HepG2 (cell line): ENCODE data around the gene PNPLA3. TPM values are rescaled to one million over a fixed set of nuclear protein-coding genes. Genes with fewer than 3 reads are reported as not detected.

Experiments used
- ATAC-seq: fragments of 200-7000 bp; cut with Tn5 transposase; 3 replicates; pipeline ENCODE4 v1.9.1; 2020; ENCODE audit warnings: mild to moderate bottlenecking, moderate library complexity
- BruUV-seq: library from RNA; stranded (reverse); fragments of 400-500 nt; replicated peaks from 2 replicates; lab custom pipeline; 2021; lab: Mats Ljungman, UMichigan
- CTCF ChIA-PET: fragments of 300-600 bp; formaldehyde crosslinking; extraction: SDS; loops from one replicate; lab custom pipeline; 2021; ENCODE audit warnings: low total read pairs, inconsistent platforms, low intra/inter-chr PET ratio; lab: Yijun Ruan, JAX
- POLR2A ChIA-PET: fragments of 350-600 bp; sonication (Branson Sonifier 250); formaldehyde crosslinking; loops from one replicate; lab custom pipeline; 2020; ENCODE audit warnings: antibody characterized with exemption, inconsistent platforms; lab: Yijun Ruan, JAX
- DNase-seq: peaks from one replicate; pipeline ENCODE4 v3.0.0-alpha.2; 2015; ENCODE audit warnings: low spot score
- FAIRE-seq: peaks from 3 replicates; lab custom pipeline; 2011; peaks lifted over from hg19 to GRCh38; lab: Jason Lieb, UNC
- H2AFZ ChIP-seq: one replicate; pipeline ENCODE4 v1.6.1; 2011; ENCODE audit warnings: low read length, inconsistent platforms
- H3K27ac ChIP-seq: fragments of 300-600 bp; 3 replicates; pipeline ENCODE4 v1.8.0; 2011; ENCODE audit warnings: mixed run types, mild to moderate bottlenecking, mixed read lengths, low read length, inconsistent platforms; ENCODE audit not compliant: insufficient read depth; ENCODE audit errors: extremely low read length
- H3K27me3 ChIP-seq, 2 experiments: fragments of 200-600 bp in 1 of 2; 2 replicates in 1 of 2; 3 replicates in 1 of 2; pipeline versions ENCODE4 v1.6.0 to v1.8.0; 2011; ENCODE audit warnings: low read length in 2 of 2, mild to moderate bottlenecking in 2 of 2, moderate library complexity in 2 of 2, inconsistent platforms in 1 of 2; ENCODE audit not compliant: insufficient read depth in 2 of 2, control insufficient read depth in 1 of 2
- H3K36me3 ChIP-seq, 2 experiments: fragments of 200-600 bp in 1 of 2; replicated peaks in 1 of 2; 2 replicates in 1 of 2; 3 replicates in 1 of 2; pipeline versions ENCODE4 v1.5.1 to v1.8.0; 2011; ENCODE audit warnings: low read length in 2 of 2, inconsistent platforms in 1 of 2; ENCODE audit not compliant: insufficient read depth in 2 of 2, control insufficient read depth in 1 of 2
- H3K4me1 ChIP-seq: 2 replicates; pipeline ENCODE4 v1.5.1; 2012; ENCODE audit warnings: low read length, inconsistent platforms; ENCODE audit not compliant: insufficient read depth
- H3K4me2 ChIP-seq: 2 replicates; pipeline ENCODE4 v1.6.0; 2011; ENCODE audit warnings: low read depth, low read length, inconsistent platforms
- H3K4me3 ChIP-seq, 3 experiments: fragments of 200-600 bp in 1 of 3; sonication (generic), shearing (Covaris generic) in 1 of 3; replicated peaks in 1 of 3; 2 replicates each; pipeline ENCODE4 v1.5.1; 2011 to 2016; ENCODE audit warnings: low read length in 3 of 3, inconsistent platforms in 2 of 3, low read depth in 2 of 3, mild to moderate bottlenecking in 2 of 3, control low read depth in 1 of 3, mixed read lengths in 1 of 3; ENCODE audit not compliant: insufficient read depth in 1 of 3
- H3K79me2 ChIP-seq: one replicate; pipeline ENCODE4 v1.6.1; 2011; ENCODE audit warnings: low read length, inconsistent platforms; ENCODE audit not compliant: insufficient read depth
- H3K9ac ChIP-seq: 2 replicates; pipeline ENCODE4 v1.6.0; 2011; ENCODE audit warnings: mild to moderate bottlenecking, low read depth, low read length, inconsistent platforms; ENCODE audit not compliant: insufficient read depth
- H3K9me3 ChIP-seq: 2 replicates; pipeline ENCODE4 v1.5.1; 2012; ENCODE audit warnings: mild to moderate bottlenecking, low read length
- H4K20me1 ChIP-seq: 2 replicates; pipeline ENCODE4 v1.6.0; 2011; ENCODE audit warnings: inconsistent platforms, mild to moderate bottlenecking, low read length, moderate library complexity; ENCODE audit not compliant: insufficient read depth
- CSRNP2 ChIP-seq: sonication (generic); formaldehyde crosslinking; conservative IDR thresholded peaks from 2 replicates; pipeline ENCODE4 v1.8.0; 2022; ENCODE audit warnings: low read depth, missing genetic modification reagents
- ETV5 ChIP-seq: IDR thresholded peaks from 2 replicates; pipeline ENCODE4 v1.6.1; 2018; ENCODE audit warnings: missing biosample characterization, missing genetic modification reagents, inconsistent platforms, borderline replicate concordance
- ZNF253 ChIP-seq: sonication (generic); formaldehyde crosslinking; IDR thresholded peaks from 2 replicates; pipeline ENCODE4 v1.8.0; 2022; ENCODE audit warnings: mild to moderate bottlenecking, missing genetic modification reagents, borderline replicate concordance
- ZNF34 ChIP-seq: sonication (generic); formaldehyde crosslinking; IDR thresholded peaks from 2 replicates; pipeline ENCODE4 v1.4.0; 2020; ENCODE audit warnings: mild to moderate bottlenecking, missing genetic modification reagents, borderline replicate concordance
- ZNF451 ChIP-seq: sonication (generic); formaldehyde crosslinking; IDR thresholded peaks from 2 replicates; pipeline ENCODE4 v1.5.0; 2020; ENCODE audit warnings: mild to moderate bottlenecking, missing genetic modification reagents
- ZNF569 ChIP-seq: sonication (generic); formaldehyde crosslinking; IDR thresholded peaks from 2 replicates; pipeline ENCODE4 v1.5.0; 2020; ENCODE audit warnings: mild to moderate bottlenecking, missing genetic modification reagents, moderate library complexity, borderline replicate concordance
- ZNF768 ChIP-seq: sonication (generic); formaldehyde crosslinking; IDR thresholded peaks from 2 replicates; pipeline ENCODE4 v1.4.0; 2020; ENCODE audit warnings: missing genetic modification reagents
- ZSCAN9 ChIP-seq: IDR thresholded peaks from 2 replicates; pipeline ENCODE4 v1.6.1; 2016; ENCODE audit warnings: borderline replicate concordance
- whole genome bisulfite sequencing: methylation state at CpG from one replicate; pipeline ENCODE4 v1.1.6; 2017; ENCODE audit warnings: low lambda C conversion rate; 5-methylcytosine and 5-hydroxymethylcytosine counted together
- in situ Hi-C: cut with HindIII; loops from 2 replicates; pipeline ENCODE4 v1.10.0; 2017; ENCODE audit warnings: low pct_unique_long_range_greater_than_20kb; ENCODE audit not compliant: extremely low pct_ligation_motif_present
- intact Hi-C: fragments of 100-400 bp; cut with micrococcal nuclease; formaldehyde crosslinking; loops from one replicate; pipeline ENCODE4 v1.10.0; 2022; ENCODE audit not compliant: unreplicated experiment
- polyA plus RNA-seq, 8 experiments: library from polyadenylated mRNA; depleted of rRNA in 3 of 8; stranded (reverse) in 7 of 8; unstranded in 1 of 8; fragments of >200 nt; fragmentation: Illumina TruSeq in 4 of 8; extraction: Trizol in 4 of 8; gene quantifications; 2 replicates each; pipeline versions ENCODE4 v1.2.1 to v1.2.3, GENCODE V29; 2011 to 2016; ENCODE audit warnings: low read depth in 4 of 8, missing spikeins in 1 of 8, mixed read lengths in 1 of 8; ENCODE audit not compliant: insufficient read depth in 1 of 8
- total RNA-seq, 5 experiments: library from RNA; depleted of rRNA; stranded (reverse); fragments of >200 nt; fragmentation: Illumina TruSeq; extraction: Trizol; gene quantifications; 2 replicates each; pipeline ENCODE4 v1.2.3, GENCODE V29; 2016; ENCODE audit warnings: low read depth in 1 of 5
- TF ChIP-seq, protein P1 (sequence below): sonication (generic); formaldehyde crosslinking; IDR thresholded peaks from 2 replicates; pipeline ENCODE4 v1.4.0; 2020; ENCODE audit warnings: missing genetic modification reagents

Gene PNPLA3
- total and polyA plus RNA-seq, 2 of the 13 experiments (the other 11 are each of a cell fraction or from before 2014, with no cell fraction given) = 16.9 to 19.8 TPM

- TF ChIP-seq CSRNP2 = no peak
Observed at GRCh38 chr22:43887391-43887790, 36.2 kb upstream of the PNPLA3 start (continued).

- no peaks in the 10 kb centered on the region for H3K36me3 ChIP-seq
- no peak overlapping the region for H3K9ac ChIP-seq
- no peak overlapping the region for H3K27ac ChIP-seq
- peaks cover 9 to 27% of the 10 kb centered on the region in 2 experiments; a peak in 4 of 5 replicates for H3K27me3 ChIP-seq
- intact Hi-C loops = no loop called here
- ChIA-PET POLR2A (no interaction called here), CTCF (no interaction called here)
- peaks cover 2% of the 10 kb centered on the region; the same call in 1 of the 2 replicates for H4K20me1 ChIP-seq
- DNase-seq = no peak
- H2AFZ ChIP-seq = no peak overlapping the region
- in situ Hi-C loops = loop anchor here (25.0 kb wide), 1 partner anchor 749 kb away; no protein-coding TSS in a partner anchor
- TF ChIP-seq ZNF768 (CRISPR knock-in tag) = peak; percentile 85
- no peak for TF ChIP-seq ZSCAN9
- H3K9me3 ChIP-seq = no peaks in the 10 kb centered on the region
- no peaks in the 10 kb centered on the region for H3K79me2 ChIP-seq
- WGBS = 0% methylated on average over 2 of the region's 4 CpGs
- no peaks in the 10 kb centered on the region for H3K4me1 ChIP-seq
- no peak for FAIRE-seq
- no peak overlapping the region for H3K4me3 ChIP-seq
- no TSS peak for BruUV-seq
- ATAC-seq = no peak
- no peak overlapping the region for H3K4me2 ChIP-seq
Observed at GRCh38 chr22:43888740-43889139, 34.9 kb upstream of the PNPLA3 start.

- ChIA-PET POLR2A (no interaction called here), CTCF (no interaction called here)
- Histone ChIP-seq H2AFZ (no peak overlapping the region), H3K9ac (no peak overlapping the region), H4K20me1 (peaks cover 4% of the 10 kb centered on the region; the same call in 1 of the 2 replicates), H3K79me2 (no peaks in the 10 kb centered on the region), H3K4me1 (no peaks in the 10 kb centered on the region), H3K27me3 (peaks cover 11 to 33% of the 10 kb centered on the region in 2 experiments; a peak in 4 of 5 replicates), H3K36me3 (no peaks in the 10 kb centered on the region), H3K9me3 (no peaks in the 10 kb centered on the region), H3K4me3 (no peak overlapping the region), H3K4me2 (no peak overlapping the region), H3K27ac (no peak overlapping the region)
- ATAC-seq (no peak), DNase-seq (no peak), FAIRE-seq (no peak)
- 5% methylated on average over 10 of the region's 16 CpGs for WGBS
- in situ Hi-C loops (loop anchor here (25.0 kb wide), 1 partner anchor 748 kb away; no protein-coding TSS in a partner anchor), intact Hi-C loops (no loop called here)
- no TSS peak for BruUV-seq
- TF ChIP-seq ZNF451 (CRISPR knock-in tag) = no peak
- TF ChIP-seq ZNF253 = no peak
- TF ChIP-seq, protein P1, sequence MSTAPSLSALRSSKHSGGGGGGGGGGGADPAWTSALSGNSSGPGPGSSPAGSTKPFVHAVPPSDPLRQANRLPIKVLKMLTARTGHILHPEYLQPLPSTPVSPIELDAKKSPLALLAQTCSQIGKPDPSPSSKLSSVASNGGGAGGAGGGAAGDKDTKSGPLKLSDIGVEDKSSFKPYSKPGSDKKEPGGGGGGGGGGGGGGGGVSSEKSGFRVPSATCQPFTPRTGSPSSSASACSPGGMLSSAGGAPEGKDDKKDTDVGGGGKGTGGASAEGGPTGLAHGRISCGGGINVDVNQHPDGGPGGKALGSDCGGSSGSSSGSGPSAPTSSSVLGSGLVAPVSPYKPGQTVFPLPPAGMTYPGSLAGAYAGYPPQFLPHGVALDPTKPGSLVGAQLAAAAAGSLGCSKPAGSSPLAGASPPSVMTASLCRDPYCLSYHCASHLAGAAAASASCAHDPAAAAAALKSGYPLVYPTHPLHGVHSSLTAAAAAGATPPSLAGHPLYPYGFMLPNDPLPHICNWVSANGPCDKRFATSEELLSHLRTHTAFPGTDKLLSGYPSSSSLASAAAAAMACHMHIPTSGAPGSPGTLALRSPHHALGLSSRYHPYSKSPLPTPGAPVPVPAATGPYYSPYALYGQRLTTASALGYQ (CRISPR knock-in tag) = no peak
- TF ChIP-seq ZNF34 (CRISPR knock-in tag) = no peak
- no peak for TF ChIP-seq ETV5
- TF ChIP-seq ZNF569 (CRISPR knock-in tag) = no peak
Observed at GRCh38 chr22:43889201-43889859, 34.3 kb upstream of the PNPLA3 start.
